ENCODE measurements around the gene RGS17.
A peak's percentile ranks its signal among the peaks of the same experiment; 100 is the strongest.

Gene RGS17

DNA sequence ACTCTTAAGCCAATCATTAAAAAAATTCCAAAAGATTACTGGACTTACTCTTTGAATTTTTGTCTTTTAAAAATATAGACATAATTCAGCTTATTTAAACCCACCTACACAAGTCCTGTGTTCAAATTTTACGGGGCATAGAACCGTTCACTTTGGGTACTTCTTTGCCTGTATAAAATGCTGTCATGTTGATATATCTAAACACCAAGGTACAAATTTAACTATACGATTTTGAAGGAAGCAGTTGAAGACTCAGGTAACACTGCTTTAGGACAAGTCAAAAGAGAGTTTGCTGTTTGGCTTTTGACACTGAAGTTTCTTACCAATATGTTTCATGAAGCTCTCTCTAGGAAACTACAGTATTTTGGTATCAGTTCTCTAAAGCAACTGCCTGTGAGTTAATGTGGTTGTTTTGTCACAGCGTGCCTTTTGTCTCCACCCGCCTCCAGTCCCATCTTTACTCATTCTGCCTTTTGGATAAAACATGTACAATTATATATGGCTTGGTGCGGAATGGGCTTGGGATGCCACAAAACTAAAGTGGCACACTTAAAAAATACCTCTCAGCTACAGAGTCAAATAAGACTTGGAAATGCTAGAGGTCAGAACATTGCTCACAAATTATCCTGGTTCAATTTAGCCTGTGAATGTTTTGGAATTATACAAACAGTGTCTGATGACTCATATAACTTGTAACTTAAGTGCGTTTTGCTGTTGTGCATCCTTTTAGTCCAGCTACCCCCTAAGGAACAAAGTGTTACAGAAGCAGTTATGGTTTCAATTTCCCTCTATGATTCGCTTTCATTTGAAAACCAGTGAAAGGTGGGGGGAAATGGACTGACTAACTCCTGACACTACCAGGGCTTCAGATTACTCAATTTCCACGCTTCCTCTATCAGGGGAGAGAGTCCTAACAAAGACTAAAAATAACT lies 38.7 kb downstream of the RGS17 start:
- H3K4me3 ChIP-seq = no peak overlapping the region
- H3K27ac ChIP-seq = peak overlapping the region in 8 of 11 experiments; percentile 41 to 80 (median 62); a peak in 16 of 22 replicates

DNA sequence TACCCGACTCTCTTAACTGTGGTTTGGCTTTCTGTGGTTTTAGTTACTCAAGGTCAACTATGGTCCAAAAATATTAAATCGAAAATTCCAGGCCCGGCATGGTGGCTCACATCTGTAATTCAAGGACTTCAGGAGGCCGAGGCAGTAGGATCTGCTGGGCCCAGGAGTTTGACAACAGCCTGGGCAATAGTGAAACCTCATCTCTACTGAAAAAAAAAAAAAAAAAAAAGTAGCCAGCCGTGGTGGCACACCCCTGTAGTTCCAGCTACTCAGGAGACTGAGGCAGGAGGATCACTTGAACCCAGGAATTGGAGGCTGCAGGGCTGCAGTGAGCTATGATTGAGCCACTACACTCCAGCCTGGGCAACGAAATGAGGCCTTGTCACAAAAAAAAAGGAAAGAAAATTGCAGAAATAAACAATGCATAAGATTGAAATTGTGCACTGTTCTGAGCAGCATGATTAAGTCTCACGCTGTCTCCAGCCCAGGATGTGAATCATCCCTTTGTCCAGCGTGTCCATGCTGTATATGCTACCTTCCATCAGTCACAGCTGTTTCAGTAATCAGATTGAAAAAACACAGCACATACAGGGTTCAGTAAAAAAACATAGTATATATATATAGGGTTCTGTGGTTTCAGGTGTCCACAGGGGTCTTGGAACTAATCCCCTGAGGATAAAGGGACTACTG lies 40.7 kb downstream of the RGS17 start:
- peak overlapping the region in 2 of 11 experiments; percentile 18 to 25; a peak in 2 of 22 replicates for H3K9ac ChIP-seq
- H3K27ac ChIP-seq = peak overlapping the region in 3 of 11 experiments; percentile 24 to 60 (median 31); a peak in 6 of 22 replicates

More for the DNA sequence above, 38.7 kb downstream of the RGS17 start:
- H4K20me1 ChIP-seq = no peaks in the 10 kb centered on the region
- H3K36me3 ChIP-seq = no peaks in the 10 kb centered on the region
- peaks cover 0 to 9% (median 0%) of the 10 kb centered on the region in 11 experiments; a peak in 1 of 22 replicates for H3K9me3 ChIP-seq (replicated peaks in 1 of 11)
- peaks cover 0 to 75% (median 40%) of the 10 kb centered on the region in 10 experiments; a peak in 17 of 20 replicates for H3K4me1 ChIP-seq
- peak overlapping the region in 4 of 11 experiments; percentile 6 to 61 (median 54); a peak in 7 of 22 replicates for H3K9ac ChIP-seq
- peak in 1 of 11 experiments; percentile 51; a peak in 1 of 22 replicates for TF ChIP-seq Cebpa-rat (IDR thresholded peaks at IDR 0.05)
- no peaks in the 10 kb centered on the region for H3K27me3 ChIP-seq
- peak overlapping the region in 9 of 11 experiments; percentile 45 to 83 (median 60); a peak in 18 of 22 replicates for H3K4me2 ChIP-seq

DNA sequence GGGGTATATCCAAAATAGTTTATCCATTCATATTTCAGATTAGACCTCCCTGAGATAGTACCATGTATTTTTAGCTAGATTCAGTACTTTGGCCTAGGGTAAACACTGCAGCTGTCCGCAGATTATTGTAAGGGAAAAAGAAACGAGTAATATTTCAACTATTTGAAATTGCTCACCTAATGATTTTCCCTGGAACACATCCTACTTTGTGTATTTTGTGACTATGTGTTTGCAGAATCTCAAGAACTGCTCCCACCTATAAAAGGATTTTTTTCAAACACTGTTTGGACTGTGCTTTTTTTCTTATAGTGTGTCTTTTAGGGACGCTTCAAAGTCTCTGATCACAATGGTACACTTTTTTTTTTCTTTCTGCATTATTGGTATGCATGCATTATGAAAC lies 42.3 kb downstream of the RGS17 start:
- H3K9ac ChIP-seq = no peak overlapping the region
- no peaks in the 10 kb centered on the region for H4K20me1 ChIP-seq
- H3K4me2 ChIP-seq = no peak overlapping the region
- peaks cover 0 to 79% (median 43%) of the 10 kb centered on the region in 10 experiments; a peak in 17 of 20 replicates for H3K4me1 ChIP-seq
- no peaks in the 10 kb centered on the region for H3K36me3 ChIP-seq
- peaks cover 0 to 6% (median 0%) of the 10 kb centered on the region in 11 experiments; a peak in 1 of 22 replicates for H3K9me3 ChIP-seq (replicated peaks in 1 of 11)
- no peaks in the 10 kb centered on the region for H3K27me3 ChIP-seq
- H3K4me3 ChIP-seq = no peak overlapping the region
- no peak for TF ChIP-seq Cebpa-rat (IDR thresholded peaks at IDR 0.05)
- H3K27ac ChIP-seq = no peak overlapping the region

More for the DNA sequence above, 40.7 kb downstream of the RGS17 start:
- Histone ChIP-seq H3K4me1 (peaks cover 0 to 70% (median 43%) of the 10 kb centered on the region in 10 experiments; a peak in 17 of 20 replicates), H3K36me3 (no peaks in the 10 kb centered on the region), H3K27me3 (no peaks in the 10 kb centered on the region), H3K9me3 (replicated peaks in 1 of 11) (peaks cover 0 to 9% (median 0%) of the 10 kb centered on the region in 11 experiments; a peak in 1 of 22 replicates), H3K4me2 (peak overlapping the region in 6 of 11 experiments; percentile 8 to 83 (median 52); a peak in 10 of 22 replicates), H4K20me1 (no peaks in the 10 kb centered on the region), H3K4me3 (no peak overlapping the region)
- TF ChIP-seq Cebpa-rat (IDR thresholded peaks at IDR 0.05) = no peak

DNA sequence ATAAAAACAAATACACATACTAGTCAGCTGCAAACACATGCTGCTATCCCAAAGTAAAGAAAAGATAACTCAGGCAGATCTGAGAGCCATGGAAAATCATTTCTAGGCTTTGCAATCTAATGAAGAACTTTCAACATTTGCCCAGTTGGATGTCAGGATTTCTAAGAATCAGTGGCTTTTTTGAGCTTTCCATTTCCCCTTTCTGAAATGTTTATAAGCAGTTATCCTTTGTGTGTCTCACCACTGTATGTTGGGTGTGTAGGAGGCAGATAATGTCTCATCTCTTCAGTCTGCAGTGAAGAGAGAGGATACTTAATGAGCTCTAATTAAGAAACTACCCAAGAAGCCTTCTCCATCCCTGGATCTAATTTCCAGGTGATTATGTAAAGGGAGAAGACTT lies 43.6 kb downstream of the RGS17 start:
- Histone ChIP-seq H3K27ac (peak overlapping the region in 1 of 11 experiments; percentile 48; a peak in 3 of 22 replicates), H3K27me3 (no peaks in the 10 kb centered on the region), H3K36me3 (no peaks in the 10 kb centered on the region), H3K4me2 (peak overlapping the region in 5 of 11 experiments; percentile 35 to 75 (median 64); a peak in 10 of 22 replicates), H4K20me1 (no peaks in the 10 kb centered on the region), H3K9ac (no peak overlapping the region), H3K4me1 (peaks cover 0 to 66% (median 29%) of the 10 kb centered on the region in 10 experiments; a peak in 17 of 20 replicates), H3K4me3 (no peak overlapping the region), H3K9me3 (replicated peaks in 1 of 11) (no peaks in the 10 kb centered on the region)
- TF ChIP-seq Cebpa-rat (IDR thresholded peaks at IDR 0.05) = no peak

DNA sequence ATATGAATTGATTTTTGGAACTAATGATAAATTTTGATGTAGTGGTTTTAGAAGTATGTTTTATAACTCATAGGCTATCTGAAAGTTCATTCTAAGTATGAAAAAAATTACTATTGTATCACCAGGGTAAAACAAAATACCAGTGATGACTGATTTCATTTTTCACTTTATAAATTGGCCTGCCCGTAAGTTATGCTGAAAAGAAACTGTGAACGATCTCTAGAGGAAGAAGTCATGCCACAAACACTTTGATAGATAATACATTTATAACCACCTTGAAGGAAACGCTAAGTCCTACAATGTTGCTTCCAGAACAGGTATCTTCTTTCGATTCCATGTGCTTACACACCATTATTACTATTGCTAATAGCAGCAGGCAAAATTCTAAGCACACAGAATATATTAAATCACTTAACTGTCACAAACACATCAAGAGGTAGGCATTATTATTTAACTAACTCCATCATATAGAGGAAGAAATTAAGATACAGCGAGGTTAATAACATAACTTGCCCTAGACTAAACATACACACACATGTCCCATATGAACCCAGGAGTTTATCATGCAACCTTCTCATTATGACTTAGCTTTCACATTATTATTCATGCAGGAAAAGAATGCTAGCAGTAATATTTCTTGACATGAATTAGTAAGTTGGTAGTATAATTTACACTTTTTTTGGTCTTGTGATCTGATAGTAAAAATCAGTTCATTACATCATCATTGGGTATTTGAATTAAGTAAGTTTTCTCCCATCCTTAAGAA lies 44.7 kb downstream of the RGS17 start:
- H3K4me1 ChIP-seq = peaks cover 0 to 55% (median 19%) of the 10 kb centered on the region in 10 experiments; a peak in 14 of 20 replicates
- H4K20me1 ChIP-seq = no peaks in the 10 kb centered on the region

DNA sequence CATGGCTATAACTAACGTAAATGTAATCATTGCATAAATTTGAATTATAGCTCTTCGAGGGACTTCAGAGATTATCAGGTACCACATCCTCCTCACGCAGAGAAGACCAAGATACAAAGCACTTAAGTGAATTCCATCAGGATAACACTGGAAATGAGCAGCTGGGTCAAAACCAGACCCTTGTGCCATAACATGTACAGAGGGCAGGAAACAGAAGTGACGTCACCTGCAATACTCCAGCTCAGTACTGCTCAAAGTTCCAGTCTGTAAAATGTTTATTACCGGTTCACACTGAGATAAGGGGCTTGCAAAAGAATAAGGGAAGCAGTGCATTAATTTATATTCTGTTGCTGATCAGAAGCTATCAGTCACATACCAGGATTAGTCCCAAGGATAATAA lies 45.8 kb downstream of the RGS17 start:
- H4K20me1 ChIP-seq = no peaks in the 10 kb centered on the region
- H3K27ac ChIP-seq = no peak overlapping the region
- H3K9ac ChIP-seq = no peak overlapping the region
- H3K4me2 ChIP-seq = no peak overlapping the region
- no peaks in the 10 kb centered on the region for H3K9me3 ChIP-seq (replicated peaks in 1 of 11)
- no peaks in the 10 kb centered on the region for H3K27me3 ChIP-seq
- no peak for TF ChIP-seq Cebpa-rat (IDR thresholded peaks at IDR 0.05)
- H3K4me3 ChIP-seq = no peak overlapping the region
- H3K4me1 ChIP-seq = peaks cover 0 to 44% (median 8%) of the 10 kb centered on the region in 10 experiments; a peak in 12 of 20 replicates
- H3K36me3 ChIP-seq = no peaks in the 10 kb centered on the region

More for the DNA sequence above, 44.7 kb downstream of the RGS17 start:
- H3K27ac ChIP-seq = no peak overlapping the region
- H3K9ac ChIP-seq = no peak overlapping the region
- H3K9me3 ChIP-seq (replicated peaks in 1 of 11) = no peaks in the 10 kb centered on the region
- H3K4me2 ChIP-seq = peak overlapping the region in 3 of 11 experiments; percentile 64 to 75 (median 73); a peak in 6 of 22 replicates
- no peak for TF ChIP-seq Cebpa-rat (IDR thresholded peaks at IDR 0.05)
- no peaks in the 10 kb centered on the region for H3K27me3 ChIP-seq
- no peaks in the 10 kb centered on the region for H3K36me3 ChIP-seq
- H3K4me3 ChIP-seq = no peak overlapping the region

DNA sequence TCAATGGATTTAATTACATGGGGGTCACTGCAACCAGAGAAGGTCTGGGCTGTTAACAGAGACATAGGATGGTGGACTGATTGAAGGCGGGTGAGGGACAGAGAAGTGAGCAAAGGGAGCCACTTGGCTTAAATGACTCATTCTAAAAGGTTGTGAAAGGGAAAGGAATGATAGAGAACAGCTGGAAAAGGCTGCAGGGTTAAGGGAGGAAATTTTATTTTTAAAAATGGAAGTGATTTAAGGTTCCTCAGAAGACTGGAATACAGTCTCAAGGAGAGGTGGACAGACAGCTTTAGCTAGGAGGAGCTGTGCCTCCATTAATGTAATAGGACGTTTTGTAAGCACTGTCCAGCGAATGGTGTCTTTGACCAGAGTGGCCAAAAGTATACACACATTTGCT lies 46.7 kb downstream of the RGS17 start:
- Histone ChIP-seq H3K4me1 (peaks cover 0 to 37% (median 6%) of the 10 kb centered on the region in 10 experiments; a peak in 9 of 20 replicates), H3K27me3 (no peaks in the 10 kb centered on the region), H4K20me1 (no peaks in the 10 kb centered on the region), H3K27ac (no peak overlapping the region), H3K36me3 (no peaks in the 10 kb centered on the region), H3K4me2 (peak overlapping the region in 2 of 11 experiments; percentile 7 to 24; a peak in 2 of 22 replicates), H3K4me3 (no peak overlapping the region), H3K9me3 (replicated peaks in 1 of 11) (no peaks in the 10 kb centered on the region), H3K9ac (no peak overlapping the region)
- no peak for TF ChIP-seq Cebpa-rat (IDR thresholded peaks at IDR 0.05)

DNA sequence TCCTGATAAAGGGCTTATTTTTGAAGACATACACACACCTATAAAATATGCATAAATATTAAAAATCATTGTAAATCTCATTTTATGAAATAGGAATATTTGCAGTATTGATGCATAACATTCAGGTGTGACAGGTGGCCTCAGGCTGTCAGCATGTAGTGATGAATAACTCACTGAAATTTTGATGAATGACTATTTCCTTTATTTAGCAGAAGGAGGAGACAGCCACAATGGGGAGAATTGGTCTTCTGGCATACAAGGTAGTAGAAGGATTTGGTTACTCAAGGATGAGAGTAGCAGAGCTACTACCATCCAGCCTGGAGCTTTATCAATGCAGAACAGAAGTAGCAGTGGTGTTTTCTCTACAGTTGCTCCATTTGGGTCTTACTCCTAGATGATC lies 47.2 kb downstream of the RGS17 start:
- Histone ChIP-seq H3K27me3 (no peaks in the 10 kb centered on the region), H3K36me3 (no peaks in the 10 kb centered on the region), H3K4me1 (peaks cover 0 to 34% (median 6%) of the 10 kb centered on the region in 10 experiments; a peak in 9 of 20 replicates), H3K9ac (no peak overlapping the region), H4K20me1 (no peaks in the 10 kb centered on the region), H3K4me2 (no peak overlapping the region), H3K4me3 (no peak overlapping the region), H3K27ac (no peak overlapping the region), H3K9me3 (replicated peaks in 1 of 11) (no peaks in the 10 kb centered on the region)
- TF ChIP-seq Cebpa-rat (IDR thresholded peaks at IDR 0.05) = no peak
